ENCODE results near the gene HSF4.

DNA sequence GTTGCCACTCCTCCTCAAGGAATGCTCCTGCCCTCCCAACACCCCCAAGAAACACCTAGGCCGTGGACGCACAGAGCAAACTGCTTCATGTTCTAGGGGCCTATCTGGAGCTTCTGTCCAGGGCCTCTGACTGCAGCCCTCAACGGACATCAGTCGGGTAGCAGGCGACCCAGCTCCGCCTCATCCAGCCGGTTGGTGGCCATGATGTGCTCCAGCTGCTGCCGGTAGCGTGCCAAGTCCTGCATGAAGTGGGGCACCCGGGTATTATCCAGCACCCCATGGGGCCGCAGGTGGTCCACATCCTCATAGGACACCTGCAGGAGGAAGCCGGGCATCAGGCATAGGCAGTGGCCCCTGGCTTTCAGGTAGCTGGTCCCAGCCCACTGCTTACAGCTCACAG lies 12.1 kb downstream of the HSF4 start:
- no peak for TF ChIP-seq POLR2A (IDR thresholded peaks at IDR 0.05; ENCODE audit: low read depth, low read length)
- no peak for TF ChIP-seq POLR2AphosphoS5 (IDR thresholded peaks at IDR 0.05; ENCODE audit: low read depth, low read length)

All from GM12892 (cell line).